Glutamatergic neuron (in vitro differentiated cells): ENCODE results near the gene ECD. TPM values are rescaled to one million over a fixed set of nuclear protein-coding genes. Genes with fewer than 3 reads are reported as not detected.
A peak's percentile ranks its signal among the peaks of the same experiment; 100 is the strongest.
"Not testable (repeated sequence)": the region's sequence is repeated elsewhere in the genome, so short reads cannot be mapped to it uniquely, and the experiment has no call there.

ENCODE experiments used
- DNase-seq: peaks from one replicate; pipeline ENCODE4 v3.0.0; 2022
- H3K27ac Mint-ChIP-seq: one replicate; pipeline ENCODE4 v1.8.0; 2020; ENCODE audit warnings: mild to moderate bottlenecking, mixed read lengths, inconsistent platforms; ENCODE audit not compliant: unreplicated experiment
- H3K27me3 Mint-ChIP-seq: one replicate; pipeline ENCODE4 v1.8.0; 2020; ENCODE audit warnings: mild to moderate bottlenecking, moderate library complexity, mixed read lengths, inconsistent platforms; ENCODE audit not compliant: unreplicated experiment
- H3K36me3 Mint-ChIP-seq: one replicate; pipeline ENCODE4 v1.8.0; 2020; ENCODE audit warnings: mild to moderate bottlenecking, mixed read lengths, inconsistent platforms; ENCODE audit not compliant: unreplicated experiment
- H3K4me1 Mint-ChIP-seq: one replicate; pipeline ENCODE4 v1.8.0; 2020; ENCODE audit warnings: mild to moderate bottlenecking, low read depth, mixed read lengths, inconsistent platforms; ENCODE audit not compliant: unreplicated experiment
- H3K4me3 Mint-ChIP-seq: one replicate; pipeline ENCODE4 v1.8.0; 2020; ENCODE audit warnings: mild to moderate bottlenecking, mixed read lengths, inconsistent platforms; ENCODE audit not compliant: unreplicated experiment
- H3K9me3 Mint-ChIP-seq: one replicate; pipeline ENCODE4 v1.8.0; 2020; ENCODE audit warnings: mild to moderate bottlenecking, moderate library complexity, mixed read lengths, inconsistent platforms; ENCODE audit not compliant: unreplicated experiment
- CTCF ChIP-seq: fragments of 200-600 bp; sonication (generic); IDR thresholded peaks from one replicate; pipeline ENCODE4 v1.5.0; 2021; ENCODE audit not compliant: partially characterized antibody, unreplicated experiment
- total RNA-seq: library from RNA; stranded (reverse); fragmentation: NEBNext Ultra II Directional; extraction: Animal tissue kit (Norgen Biotek cat#: 25700); gene quantifications from one replicate; pipeline ENCODE4 v1.2.1, GENCODE V29; 2021; ENCODE audit not compliant: unreplicated experiment

The ECD gene
- total RNA-seq, 1 donor from 2014 or later: 31.3 TPM

DNA sequence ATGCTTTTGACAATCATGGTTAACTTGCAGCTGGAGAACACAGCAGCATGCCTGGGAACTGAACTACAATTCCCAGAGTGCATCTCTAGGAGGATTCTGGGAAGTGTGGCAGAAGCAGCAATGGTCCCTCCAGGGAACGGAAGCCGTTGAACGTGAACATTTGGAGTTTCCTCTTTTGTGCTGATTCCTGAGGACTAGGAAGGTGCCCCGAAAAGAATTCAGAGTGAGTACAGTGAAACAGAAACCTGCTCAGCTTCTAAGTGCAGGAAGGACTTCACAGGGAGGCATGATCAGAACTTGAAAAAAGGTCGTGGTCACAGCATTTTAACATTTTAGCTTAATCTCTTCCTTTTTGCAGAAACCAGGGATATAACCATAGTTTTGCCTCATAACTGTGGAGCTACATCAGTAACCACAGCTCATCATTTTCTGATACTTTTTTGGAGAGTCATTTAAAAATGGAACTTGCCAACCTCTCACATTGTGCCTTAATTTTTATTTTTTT is 57.4 kb downstream of the ECD start, which contains the start of gene NUDT13:
NUDT13 (plus strand) TSS at position 111 of the 505 bp plus-strand sequence. CDS start 3,911 bp downstream, outside the sequence.
- peak; percentile 57 for DNase-seq
- no peaks in the 10 kb centered on the region for H3K27me3 Mint-ChIP-seq
- peaks cover 6% of the 10 kb centered on the region for H3K36me3 Mint-ChIP-seq
- H3K4me3 Mint-ChIP-seq: peak within 1 kb of the TSS; percentile 96
- peak within 1 kb of the TSS; percentile 91 for H3K27ac Mint-ChIP-seq
- TF ChIP-seq CTCF: no peak
- no peaks in the 10 kb centered on the region for H3K9me3 Mint-ChIP-seq
- no peaks in the 10 kb centered on the region for H3K4me1 Mint-ChIP-seq

- H3K4me1 Mint-ChIP-seq, DNase-seq, H3K27me3 Mint-ChIP-seq, H3K4me3 Mint-ChIP-seq, H3K27ac Mint-ChIP-seq, H3K9me3 Mint-ChIP-seq, H3K36me3 Mint-ChIP-seq: not testable (repeated sequence)
Observed at GRCh38 chr10:73109248-73109652, 58.6 kb downstream of the ECD start.

GRCh38 chr10:73106301-73106700 is 61.5 kb downstream of the ECD start:
- TF ChIP-seq CTCF: no peak
- H3K9me3 Mint-ChIP-seq: no peaks in the 10 kb centered on the region
- H3K27ac Mint-ChIP-seq: no peak overlapping the region
- H3K4me1 Mint-ChIP-seq: no peaks in the 10 kb centered on the region
- H3K27me3 Mint-ChIP-seq: no peaks in the 10 kb centered on the region
- H3K36me3 Mint-ChIP-seq: peaks cover 6% of the 10 kb centered on the region
- no peak overlapping the region for H3K4me3 Mint-ChIP-seq
- no peak for DNase-seq

DNA sequence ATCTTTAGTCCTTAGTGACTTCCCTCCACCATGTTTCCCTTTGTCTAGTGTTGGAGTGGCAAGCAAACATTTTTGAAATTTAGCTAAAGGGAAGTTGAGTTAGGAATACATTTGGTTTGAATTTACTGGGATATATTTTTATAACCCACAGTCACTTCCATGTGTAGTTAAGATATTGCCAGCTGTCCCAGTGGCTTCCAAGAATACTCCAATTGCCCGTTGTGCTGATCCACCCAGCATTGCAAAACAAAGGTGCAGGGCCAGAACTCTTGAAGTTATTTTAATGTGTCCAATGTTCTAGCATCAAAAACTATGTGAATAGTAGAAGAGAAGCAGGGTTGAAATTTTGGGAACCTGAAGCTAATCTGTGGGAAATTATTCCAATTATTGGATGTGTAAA is 68.7 kb downstream of the ECD start:
- H3K36me3 Mint-ChIP-seq: no peaks in the 10 kb centered on the region
- DNase-seq: no peak
- no peak overlapping the region for H3K27ac Mint-ChIP-seq
- H3K4me3 Mint-ChIP-seq: no peak overlapping the region
- peaks cover 2% of the 10 kb centered on the region for H3K4me1 Mint-ChIP-seq
- H3K27me3 Mint-ChIP-seq: peaks cover 1% of the 10 kb centered on the region
- no peaks in the 10 kb centered on the region for H3K9me3 Mint-ChIP-seq
- TF ChIP-seq CTCF: no peak

GRCh38 chr10:73097305-73097670 is 70.5 kb downstream of the ECD start:
- H3K36me3 Mint-ChIP-seq: no peaks in the 10 kb centered on the region
- H3K4me3 Mint-ChIP-seq: peak overlapping the region; percentile 99
- H3K4me1 Mint-ChIP-seq: peaks cover 2% of the 10 kb centered on the region
- H3K9me3 Mint-ChIP-seq: no peaks in the 10 kb centered on the region
- DNase-seq: no peak
- no peak for TF ChIP-seq CTCF
- peaks cover 1% of the 10 kb centered on the region for H3K27me3 Mint-ChIP-seq
- peak overlapping the region; percentile 70 for H3K27ac Mint-ChIP-seq
